Activated CD8-positive, alpha-beta memory T cell treated with anti-CD3 and anti-CD28 coated beads, Interleukin-2, amount 50 U/mL, for 48 hours (primary cell): ENCODE measurements around the gene ACAD8.

Experiments used
- DNase-seq: peaks from one replicate; pipeline ENCODE4 v3.0.0-alpha.2; 2020

The ACAD8 gene

GRCh38 chr11:134253188-134253993 is at the start of gene ACAD8, which contains the start of gene THYN1:
Gene ACAD8 (plus strand): TSS chr11:134253568. CDS start chr11:134253601, 33 bp downstream.
Gene THYN1 (minus strand): TSS chr11:134253352. CDS start chr11:134252882, 470 bp downstream.
- peak; percentile 95 for DNase-seq

GRCh38 chr11:134205729-134206128 is 47.6 kb upstream of the ACAD8 start:
- DNase-seq: no peak

- DNase-seq: no peak
Observed at GRCh38 chr11:134206185-134206584, 47.2 kb upstream of the ACAD8 start.

DNA sequence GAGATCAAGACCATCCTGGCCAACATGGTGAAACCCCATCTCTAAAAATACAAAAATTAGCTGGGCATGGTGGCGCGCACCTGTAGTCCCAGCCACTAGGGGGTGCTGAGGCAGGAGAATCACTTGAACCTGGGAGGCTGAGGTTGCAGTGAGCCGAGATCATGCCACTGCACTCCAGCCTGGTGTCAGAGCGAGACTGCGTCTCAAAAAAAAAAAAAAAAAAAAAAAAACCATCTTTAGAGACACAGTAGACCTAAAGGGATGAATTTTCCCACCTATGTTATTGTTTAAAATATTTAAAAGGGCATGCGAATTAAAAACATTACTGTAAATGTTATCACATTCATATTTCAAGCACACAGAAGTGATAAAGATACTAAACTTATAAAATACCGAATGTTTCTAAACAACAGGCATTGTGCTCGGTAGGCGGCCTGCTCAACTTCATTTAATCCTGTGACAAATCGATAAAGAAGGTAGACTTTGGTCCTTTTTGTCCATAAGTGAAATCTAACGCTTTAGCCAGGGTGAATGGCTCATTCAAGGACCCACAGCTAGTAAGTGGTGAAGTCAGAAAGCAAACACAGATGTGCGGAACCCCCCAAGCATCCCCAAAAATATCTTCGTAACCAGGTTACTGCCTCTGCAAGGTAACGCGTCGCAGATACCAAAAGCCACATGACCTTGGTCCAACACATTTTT is 45.7 kb upstream of the ACAD8 start:
- peak; percentile 73 for DNase-seq

DNA sequence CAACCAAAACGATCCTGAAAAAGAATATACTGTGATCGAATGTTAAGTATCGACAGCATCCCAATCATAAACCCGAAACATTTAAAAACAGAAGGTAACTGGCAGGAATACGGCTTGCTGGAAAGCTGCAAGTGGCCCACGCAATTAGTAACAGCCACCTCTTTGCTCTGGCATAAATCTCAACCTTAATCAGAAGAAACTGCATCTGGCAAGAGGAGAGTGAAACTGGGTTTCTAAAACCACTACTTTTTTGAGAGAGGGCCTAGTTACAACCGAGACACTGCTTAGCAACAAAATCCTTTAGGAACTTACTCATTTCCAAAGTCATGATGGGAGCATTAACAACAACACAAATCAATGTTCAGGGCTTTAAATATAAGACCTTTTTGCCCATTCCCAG is 37.5 kb upstream of the ACAD8 start:
- DNase-seq: no peak

GRCh38 chr11:134216816-134217215 is 36.6 kb upstream of the ACAD8 start:
- DNase-seq: no peak

- DNase-seq: no peak
Observed at GRCh38 chr11:134223121-134223520, 30.2 kb upstream of the ACAD8 start.

- DNase-seq: peak; percentile 97
Observed at GRCh38 chr11:134223836-134224709, 29.3 kb upstream of the ACAD8 start, which contains the start of the genes NCAPD3 and VPS26B. Gene NCAPD3 (minus strand): TSS chr11:134223967. CDS start chr11:134223926, 41 bp downstream. Gene VPS26B (plus strand): TSS chr11:134224671. CDS start chr11:134225123, 452 bp downstream.

DNA sequence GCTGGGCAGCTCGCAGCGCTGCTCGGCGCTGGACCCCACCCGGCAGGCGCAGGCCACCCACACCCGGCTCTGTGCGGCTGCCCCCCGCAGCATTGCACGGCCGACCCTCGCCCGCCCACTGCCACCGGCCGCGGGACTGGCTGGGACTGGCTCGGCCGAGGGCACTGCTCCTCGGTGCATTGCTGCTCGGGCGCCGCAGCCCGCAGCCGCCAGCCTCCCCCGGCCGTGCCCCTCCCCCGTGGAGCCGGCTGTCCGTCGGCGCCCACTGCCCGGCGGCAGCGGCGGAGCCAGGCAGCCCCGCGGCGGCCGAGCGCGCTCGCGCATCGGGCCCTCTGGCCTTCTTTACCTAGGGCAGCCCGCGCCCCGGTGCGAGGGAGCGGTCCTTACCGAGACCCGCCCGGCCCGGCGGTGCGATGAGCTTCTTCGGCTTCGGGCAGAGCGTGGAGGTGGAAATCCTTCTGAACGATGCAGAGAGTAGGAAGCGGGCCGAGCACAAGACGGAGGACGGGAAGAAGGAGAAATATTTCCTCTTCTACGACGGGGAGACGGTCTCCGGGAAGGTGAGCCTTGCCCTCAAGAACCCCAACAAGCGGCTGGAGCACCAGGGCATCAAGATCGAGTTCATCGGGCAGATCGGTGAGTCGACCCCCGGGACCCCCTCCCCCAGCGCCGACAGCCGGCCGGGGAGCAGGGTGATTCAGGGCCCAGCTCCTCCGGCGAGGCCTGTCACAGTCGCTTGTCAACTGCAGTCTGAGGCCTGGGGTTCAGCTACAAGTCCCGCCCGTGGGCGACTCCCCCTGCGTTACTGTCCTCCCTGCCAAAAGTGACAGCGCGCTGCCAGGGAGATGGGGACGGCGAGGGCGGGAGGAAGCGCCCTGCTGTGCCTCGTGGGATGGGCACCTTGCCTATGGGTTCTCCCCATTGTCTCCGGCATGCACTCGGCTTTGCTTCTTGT is 28.4 kb upstream of the ACAD8 start:
- DNase-seq: peak; percentile 84

DNA sequence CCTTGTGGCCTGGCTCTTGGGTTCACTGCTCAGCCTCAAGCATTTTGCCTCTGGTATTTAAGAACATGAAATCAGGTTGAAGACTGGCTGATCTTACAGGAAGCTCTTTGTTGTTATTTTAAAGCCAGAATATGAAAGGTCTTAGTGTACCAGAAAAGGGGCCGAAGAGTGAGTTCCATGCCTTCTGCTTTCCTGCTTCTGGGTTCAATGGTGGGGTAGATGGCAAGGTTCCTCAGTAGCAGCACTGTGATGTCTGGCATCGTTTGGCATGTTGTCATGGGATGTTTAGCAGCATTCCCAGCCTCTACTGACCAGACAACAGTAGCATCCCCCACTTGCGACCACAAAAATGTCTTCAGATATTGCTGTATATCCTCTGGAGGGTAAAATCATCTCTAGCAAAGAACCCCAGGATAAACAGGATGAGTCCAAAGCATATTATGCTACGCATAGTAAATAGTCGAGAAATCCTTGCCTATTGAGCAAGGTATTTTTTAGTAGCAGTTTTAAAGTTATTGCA is 26.5 kb upstream of the ACAD8 start:
- no peak for DNase-seq

- no peak for DNase-seq
Observed at GRCh38 chr11:134228625-134229024, 24.7 kb upstream of the ACAD8 start.

DNA sequence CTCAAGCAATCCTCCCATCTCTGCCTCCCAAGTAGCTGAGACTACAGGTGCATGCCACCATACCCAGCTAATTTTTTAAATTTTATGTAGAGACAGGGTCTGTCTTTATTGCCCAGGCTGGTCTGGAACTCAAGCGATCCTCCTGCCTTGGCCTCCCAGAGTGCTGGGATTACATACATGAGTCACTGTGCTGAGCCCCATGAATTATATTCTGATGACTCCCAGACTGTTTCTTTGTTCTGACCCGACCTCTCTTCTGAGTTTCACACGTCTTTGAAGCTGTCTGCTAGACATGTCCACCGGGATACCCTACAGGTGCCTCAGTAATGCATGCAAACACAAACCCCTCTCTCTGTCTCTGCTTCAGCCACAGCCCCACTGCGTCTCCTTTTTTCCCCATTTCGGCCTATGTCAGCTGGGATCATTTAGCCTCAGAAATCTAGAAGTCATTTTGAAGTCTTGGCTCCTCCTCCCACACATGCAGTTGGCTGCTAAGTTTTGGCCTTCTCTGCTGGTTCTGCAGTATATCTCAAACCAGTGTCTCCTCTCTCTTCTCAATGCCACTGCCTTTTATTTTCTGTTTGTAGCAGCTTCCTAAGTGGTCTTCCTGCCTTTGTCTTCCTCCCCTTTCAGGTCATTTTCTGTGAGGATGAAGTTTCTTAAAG is 24.1 kb upstream of the ACAD8 start:
- DNase-seq: no peak

DNA sequence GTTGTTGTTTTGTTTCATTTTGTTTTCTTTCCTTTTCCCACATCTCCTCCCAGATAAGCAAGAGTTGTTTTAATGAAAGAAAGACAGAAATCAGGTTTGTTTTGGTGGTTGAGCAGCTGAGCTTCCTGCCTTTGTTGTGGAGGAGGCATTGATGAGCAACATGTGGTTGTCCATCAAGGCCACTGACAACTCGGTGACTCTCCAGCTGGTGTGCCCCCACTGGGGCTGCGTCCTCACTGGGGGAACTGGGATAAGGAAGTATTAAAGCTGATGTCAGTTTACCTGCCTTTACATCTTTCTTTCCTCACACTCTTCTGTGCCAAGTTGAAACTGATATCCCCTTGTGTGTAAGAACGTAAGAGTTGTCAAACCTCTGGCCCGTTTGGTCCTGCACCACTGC is 23.0 kb upstream of the ACAD8 start:
- DNase-seq: no peak

DNA sequence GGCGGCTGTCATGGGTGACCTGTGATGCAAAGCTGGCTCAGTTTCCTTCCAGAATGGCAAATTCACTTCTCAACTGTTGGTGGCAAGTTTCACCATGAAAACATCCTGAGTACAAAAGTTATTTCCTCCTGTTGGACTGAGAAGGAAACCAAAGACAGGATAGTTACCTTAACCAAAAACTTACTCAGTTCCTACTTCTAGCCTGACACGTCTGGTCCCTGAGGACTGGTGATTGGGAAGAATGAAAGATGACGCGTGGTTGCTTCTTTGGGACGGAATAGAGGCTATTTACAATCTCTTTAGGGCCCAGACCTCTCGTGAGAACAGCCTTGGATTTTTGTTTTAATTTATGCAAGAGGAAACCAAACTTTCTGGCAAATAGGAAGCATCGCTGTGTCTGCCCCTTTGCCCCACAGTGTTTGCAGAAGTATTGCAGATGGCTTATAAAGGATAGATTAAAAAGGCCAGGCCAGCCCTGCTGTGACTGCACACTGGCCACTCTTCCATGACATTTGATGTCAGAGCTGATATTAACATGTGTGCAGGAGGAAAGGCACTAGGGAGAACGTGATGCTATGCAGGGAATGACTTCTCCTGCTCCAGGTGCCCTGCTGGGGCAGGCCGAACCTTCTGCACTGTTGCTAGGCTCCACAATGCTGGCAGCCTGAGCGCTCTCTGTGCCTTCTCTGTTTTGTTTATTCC is 21.3 kb upstream of the ACAD8 start:
- DNase-seq: no peak

- no peak for DNase-seq
Observed at GRCh38 chr11:134233729-134234179, 19.6 kb upstream of the ACAD8 start.

- DNase-seq: peak; percentile 17
Observed at GRCh38 chr11:134235399-134235798, 18.0 kb upstream of the ACAD8 start.

- no peak for DNase-seq
Observed at GRCh38 chr11:134236834-134237556, 16.4 kb upstream of the ACAD8 start.

DNA sequence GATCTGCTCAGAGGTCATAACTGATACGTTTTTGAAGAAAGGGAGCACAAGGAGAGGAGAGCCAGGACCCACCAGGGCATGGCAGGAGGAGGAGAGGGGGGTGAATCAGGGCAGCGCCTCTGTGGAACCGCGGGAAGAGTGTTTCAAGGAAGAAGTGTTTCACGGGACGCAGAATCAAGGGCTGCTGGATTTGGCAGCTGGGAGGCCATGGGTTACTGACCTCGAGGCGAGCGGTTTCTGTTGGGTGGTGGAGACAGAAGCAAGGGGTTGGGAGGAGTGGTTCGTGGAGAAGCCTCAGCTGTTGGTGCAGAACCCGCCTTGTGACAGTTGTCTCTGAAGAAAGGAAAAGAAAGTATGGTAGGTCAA is 15.8 kb upstream of the ACAD8 start:
- DNase-seq: no peak

DNA sequence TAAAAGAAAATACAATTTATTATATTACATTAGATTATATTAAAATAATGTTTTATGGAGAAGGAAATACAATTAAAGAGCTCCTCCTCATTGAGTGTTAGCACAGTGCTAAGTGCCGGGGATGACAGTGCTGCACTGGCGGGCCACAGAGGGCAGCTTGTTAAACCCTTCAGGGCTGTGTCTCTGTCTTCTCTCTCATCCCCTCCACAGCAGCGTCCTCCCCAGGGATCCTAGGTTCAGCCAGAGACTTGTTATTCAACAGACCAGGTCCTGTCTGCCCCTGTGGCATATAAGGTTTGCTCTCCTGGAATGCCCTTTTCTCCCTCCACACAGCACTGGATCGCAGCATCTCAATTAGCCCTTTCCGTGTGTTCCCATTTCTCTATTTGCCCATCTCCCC is 14.4 kb upstream of the ACAD8 start:
- no peak for DNase-seq

DNA sequence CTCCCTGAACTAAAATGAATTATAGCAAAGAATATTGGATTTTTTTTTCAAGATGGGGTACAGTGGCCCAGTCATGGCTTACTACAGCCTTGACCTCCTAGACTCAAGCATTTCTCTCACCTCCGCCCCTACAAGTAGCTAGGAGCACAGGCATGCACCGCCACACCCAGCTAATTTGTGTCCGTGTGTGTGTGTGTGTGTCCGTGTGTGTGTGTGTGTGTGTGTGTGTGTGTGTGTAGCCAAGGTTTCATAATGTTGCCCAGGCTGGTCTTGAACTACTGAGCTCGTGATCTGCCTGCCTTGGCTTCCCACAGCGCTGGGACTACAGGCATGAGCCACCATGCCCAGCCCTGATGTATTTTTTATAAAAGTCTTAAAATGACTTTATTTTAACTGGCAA is 12.8 kb upstream of the ACAD8 start:
- DNase-seq: no peak
